ENCODE results near the gene ARL2.
"Not testable (repeated sequence)": the region's sequence is repeated elsewhere in the genome, so short reads cannot be mapped to it uniquely, and the experiment has no call there.

Gene ARL2
- long read RNA-seq, donor 1, transcript ARL2-201 (5 exons, 979 nt): major isoform, 83 of 93 reads
- long read RNA-seq, donor 1, partial matches to known transcripts: 0 of 93 reads
- long read RNA-seq, donor 1, other reads (novel, unspliced or antisense): 0 of 93 reads
- long read RNA-seq, donor 2, transcript ARL2-203 (1 exons, 601 nt): minor isoform, 6 of 51 reads
- long read RNA-seq, donor 2, transcript ARL2-201 (5 exons, 979 nt): major isoform, 33 of 51 reads
- long read RNA-seq, donor 2, partial matches to known transcripts: 7 of 51 reads
- long read RNA-seq, donor 2, other reads (novel, unspliced or antisense): 0 of 51 reads
- long read RNA-seq, donor 3, transcript ARL2-201 (5 exons, 979 nt): major isoform, 26 of 29 reads
- long read RNA-seq, donor 3, partial matches to known transcripts: 0 of 29 reads
- long read RNA-seq, donor 3, other reads (novel, unspliced or antisense): 0 of 29 reads
- long read RNA-seq, donor 4, transcript ARL2-203 (1 exons, 601 nt): minor isoform, 5 of 49 reads
- long read RNA-seq, donor 4, transcript ARL2-201 (5 exons, 979 nt): major isoform, 36 of 49 reads
- long read RNA-seq, donor 4, partial matches to known transcripts: 0 of 49 reads
- long read RNA-seq, donor 4, other reads (novel, unspliced or antisense): 0 of 49 reads
- long read RNA-seq, donor 5, transcript ARL2-203 (1 exons, 601 nt): minor isoform, 8 of 64 reads
- long read RNA-seq, donor 5, transcript ARL2-201 (5 exons, 979 nt): major isoform, 53 of 64 reads
- long read RNA-seq, donor 5, partial matches to known transcripts: 0 of 64 reads
- long read RNA-seq, donor 5, other reads (novel, unspliced or antisense): 0 of 64 reads
- long read RNA-seq, donor 6, transcript ARL2-203 (1 exons, 601 nt): minor isoform, 7 of 56 reads
- long read RNA-seq, donor 6, transcript ARL2-201 (5 exons, 979 nt): major isoform, 44 of 56 reads
- long read RNA-seq, donor 6, partial matches to known transcripts: 0 of 56 reads
- long read RNA-seq, donor 6, other reads (novel, unspliced or antisense): 0 of 56 reads
- long read RNA-seq, donor 7, transcript ARL2-203 (1 exons, 601 nt): minor isoform, 12 of 84 reads
- long read RNA-seq, donor 7, transcript ARL2-201 (5 exons, 979 nt): major isoform, 56 of 84 reads
- long read RNA-seq, donor 7, partial matches to known transcripts: 11 of 84 reads
- long read RNA-seq, donor 7, other reads (novel, unspliced or antisense): 0 of 84 reads
- long read RNA-seq, donor 8, transcript ARL2-201 (5 exons, 979 nt): major isoform, 32 of 47 reads
- long read RNA-seq, donor 8, transcript ARL2-203 (1 exons, 601 nt): minor isoform, 8 of 47 reads
- long read RNA-seq, donor 8, partial matches to known transcripts: 0 of 47 reads
- long read RNA-seq, donor 8, other reads (novel, unspliced or antisense): 0 of 47 reads

DNA sequence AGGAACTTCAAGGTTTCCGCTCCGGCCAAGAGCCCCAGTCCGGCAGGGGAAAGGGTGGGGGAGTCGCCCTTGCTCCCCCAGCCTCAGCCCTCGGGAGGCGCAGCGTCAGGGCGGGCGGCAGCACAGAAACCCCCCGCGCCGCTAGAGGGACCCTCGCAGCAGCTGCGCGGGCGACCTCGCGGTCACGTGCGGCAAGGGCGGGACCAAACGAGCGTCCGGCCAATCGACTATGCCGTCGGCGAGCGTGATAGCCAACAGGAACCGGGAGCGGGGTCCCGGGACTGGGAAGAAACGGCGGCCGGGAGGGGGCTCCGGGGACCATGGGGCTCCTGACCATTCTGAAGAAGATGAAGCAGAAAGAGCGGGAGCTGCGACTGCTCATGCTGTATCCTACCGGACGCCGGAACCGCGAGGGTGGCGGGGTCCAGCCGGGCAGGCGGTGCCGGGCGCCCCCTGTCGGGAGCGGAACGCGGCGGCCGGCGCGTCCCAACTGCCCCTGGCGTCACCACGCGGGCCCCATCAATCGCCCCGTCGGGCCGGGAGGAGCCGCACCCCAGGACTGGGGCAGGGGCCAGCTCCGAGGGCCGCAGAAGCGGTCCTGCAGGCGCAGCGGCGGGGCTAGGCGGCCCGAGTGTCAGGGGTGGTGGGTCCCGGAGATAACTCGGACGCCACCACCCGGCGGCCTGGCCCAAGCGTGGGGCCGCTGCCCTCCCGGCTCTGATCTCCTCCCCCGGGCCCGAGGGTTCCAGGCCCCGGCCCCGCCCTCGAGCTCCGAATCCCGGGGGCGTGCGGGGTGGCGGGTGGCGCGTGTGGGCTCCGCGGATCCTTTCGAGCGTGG is at the start of gene ARL2:
Gene ARL2, plus strand, starts transcription at position 273 of the 838 bp plus-strand sequence. Its CDS starts 48 bp downstream, at position 321.
- peak; percentile 99 for DNase-seq

DNA sequence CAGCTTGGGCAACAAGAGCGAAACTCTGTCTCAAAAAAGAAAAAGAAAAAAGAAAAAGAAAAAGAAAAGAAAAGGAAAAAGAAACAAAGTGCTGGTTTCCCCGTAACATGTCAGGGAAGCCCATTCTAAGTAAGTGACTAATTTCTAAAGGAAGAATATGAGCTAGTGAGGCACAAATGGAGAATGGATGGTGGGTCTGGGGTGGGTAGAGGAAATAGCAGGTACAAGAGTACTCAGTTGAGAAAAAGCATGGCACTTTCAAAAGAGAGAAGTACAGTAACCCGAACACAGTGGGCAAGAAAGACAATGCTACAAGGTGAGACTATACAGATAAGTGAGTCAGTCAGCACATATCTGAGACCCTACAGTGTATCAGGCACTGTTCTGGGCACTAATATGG is 46.6 kb upstream of the ARL2 start:
- DNase-seq: no peak

DNA sequence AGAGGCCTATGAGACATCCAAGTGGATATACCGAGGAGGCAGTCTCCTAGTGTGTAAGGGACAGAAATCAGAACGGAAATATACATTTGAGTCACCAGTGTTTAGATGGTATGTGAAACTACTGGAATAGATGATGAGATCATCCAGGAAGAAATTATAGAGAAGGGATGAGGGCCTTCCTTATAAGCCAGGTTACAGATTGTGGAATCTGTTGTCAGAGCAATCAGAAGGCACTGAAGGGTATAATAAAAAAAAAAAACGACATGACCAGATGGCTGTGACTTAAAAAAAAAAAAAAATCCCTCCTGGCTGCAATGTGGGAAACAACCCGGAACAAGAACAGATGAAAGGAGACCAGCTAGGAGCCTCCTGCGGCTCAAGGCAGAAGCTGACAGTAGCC is 44.8 kb upstream of the ARL2 start:
- no peak for DNase-seq

DNA sequence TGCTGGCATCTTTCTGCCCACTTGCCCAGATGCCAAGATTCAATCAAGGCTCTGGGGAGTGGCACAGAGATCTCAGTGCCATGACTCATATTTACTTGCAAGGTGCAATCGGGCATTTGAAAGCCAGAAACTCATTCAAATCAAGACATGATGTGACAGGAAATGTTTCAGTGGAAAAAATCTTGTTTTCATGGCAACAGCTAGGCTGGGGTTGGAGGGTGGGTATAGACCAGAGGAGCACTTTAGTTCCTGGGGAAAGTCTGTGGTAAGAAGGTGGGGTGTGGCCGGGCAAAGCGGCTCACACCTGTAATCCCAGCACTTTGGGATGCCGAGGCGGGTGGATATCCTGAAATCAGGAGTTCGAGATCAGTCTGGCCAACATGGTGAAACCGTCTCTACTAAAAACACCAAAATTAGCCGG is 43.2 kb upstream of the ARL2 start:
- DNase-seq: no peak

DNA sequence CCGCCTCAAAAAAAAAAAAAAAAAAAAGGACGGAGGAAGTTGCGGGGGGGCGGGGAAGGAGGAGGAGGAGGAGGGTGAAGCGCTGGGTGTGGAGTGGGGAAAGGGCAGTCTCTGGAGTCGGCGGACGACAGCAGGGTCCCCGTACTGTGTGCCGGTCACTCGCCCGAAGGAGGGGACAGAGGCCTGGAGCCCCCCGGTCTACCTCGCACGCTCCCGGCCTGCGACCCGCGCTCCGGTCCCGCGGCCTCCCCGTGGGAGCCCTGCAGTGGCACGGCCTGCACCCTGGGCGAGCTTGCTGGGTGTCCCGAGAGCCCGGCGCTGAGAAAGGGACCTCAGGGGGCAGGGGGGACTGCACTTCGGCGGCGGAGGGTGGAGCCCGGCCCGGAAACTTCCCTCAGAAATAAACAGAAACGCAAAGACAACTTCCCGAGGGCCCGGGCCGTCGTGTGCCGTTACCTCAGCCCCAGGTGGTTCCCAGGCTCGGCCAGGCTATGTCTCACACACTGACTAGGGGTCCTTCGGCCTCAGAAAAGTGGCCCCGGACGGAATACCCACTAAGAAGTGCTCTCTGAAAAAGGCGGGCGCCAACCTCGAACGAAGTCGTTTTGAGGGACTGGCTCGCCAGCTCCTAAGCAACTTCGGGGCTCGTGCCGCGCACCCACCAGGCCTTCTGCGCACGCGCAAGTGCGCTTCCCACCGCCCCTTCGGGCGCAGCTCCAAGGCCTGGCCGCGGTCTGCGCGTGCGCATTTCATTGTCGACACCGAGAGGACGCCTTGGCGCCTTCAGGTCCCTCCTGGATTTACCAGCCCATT is 42.3 kb upstream of the ARL2 start, which contains the start of gene MAJIN:
Gene MAJIN, minus strand, starts transcription at position 688 of the 813 bp plus-strand sequence. CDS start 12,703 bp downstream, outside the sequence.
- peak; percentile 83 for DNase-seq

DNA sequence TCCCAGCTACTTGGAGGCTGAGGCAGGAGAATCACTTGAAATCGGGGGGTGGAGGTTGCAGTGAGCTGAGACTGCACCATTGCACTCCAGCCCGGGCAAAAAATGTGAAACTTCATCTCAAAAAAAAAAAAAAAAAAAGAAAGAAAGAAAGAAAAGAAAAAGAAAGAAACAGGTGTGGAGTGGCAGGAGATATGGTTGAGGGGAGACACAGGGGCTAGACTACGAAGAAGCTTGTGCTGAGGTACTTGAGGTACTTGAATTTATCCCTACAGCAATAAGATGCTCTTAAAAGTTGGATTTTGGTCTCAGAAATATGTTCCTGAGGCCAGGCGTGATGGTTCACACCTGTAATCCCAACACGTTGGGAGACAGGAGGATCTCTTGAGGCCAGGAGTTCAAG is 39.8 kb upstream of the ARL2 start:
- DNase-seq: no peak

DNA sequence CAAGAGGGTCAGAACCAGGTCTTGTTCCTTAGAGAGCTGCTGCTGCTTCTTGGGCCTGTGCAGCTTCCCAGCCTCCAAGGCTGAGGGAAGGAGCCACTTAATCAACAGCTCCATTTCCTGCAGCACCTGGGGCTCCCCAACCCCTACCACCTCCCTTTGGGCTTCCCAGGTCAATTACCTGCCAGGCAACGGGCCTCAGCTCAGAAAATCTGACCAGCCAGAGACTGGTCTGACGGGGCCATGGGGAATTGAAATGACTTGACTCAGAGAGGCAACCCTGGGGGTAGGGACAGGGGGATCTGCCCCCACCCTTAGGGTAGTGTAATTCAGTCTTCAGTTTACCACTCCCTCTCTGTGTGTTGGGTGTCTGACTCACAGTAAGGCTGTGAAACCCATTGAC is 37.3 kb upstream of the ARL2 start:
- no peak for DNase-seq

DNA sequence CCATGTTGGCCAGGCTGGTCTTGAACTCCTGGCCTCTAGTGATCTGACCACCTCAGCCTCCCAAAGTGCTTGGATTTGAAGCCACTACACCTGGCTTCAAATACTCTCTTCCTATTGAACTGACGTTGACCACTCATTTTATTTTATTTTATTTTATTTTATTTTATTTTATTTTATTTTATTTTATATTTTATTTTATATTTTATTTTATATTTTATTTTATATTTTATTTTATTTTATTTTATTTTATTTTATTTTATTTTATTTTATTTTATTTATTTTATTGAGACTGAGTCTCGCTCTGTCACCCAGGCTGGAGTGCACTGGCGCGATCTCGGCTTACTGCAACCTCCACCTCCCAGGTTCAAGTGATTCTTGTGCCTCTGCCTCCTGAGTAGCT is 30.6 kb upstream of the ARL2 start:
- not testable (repeated sequence) for DNase-seq

DNA sequence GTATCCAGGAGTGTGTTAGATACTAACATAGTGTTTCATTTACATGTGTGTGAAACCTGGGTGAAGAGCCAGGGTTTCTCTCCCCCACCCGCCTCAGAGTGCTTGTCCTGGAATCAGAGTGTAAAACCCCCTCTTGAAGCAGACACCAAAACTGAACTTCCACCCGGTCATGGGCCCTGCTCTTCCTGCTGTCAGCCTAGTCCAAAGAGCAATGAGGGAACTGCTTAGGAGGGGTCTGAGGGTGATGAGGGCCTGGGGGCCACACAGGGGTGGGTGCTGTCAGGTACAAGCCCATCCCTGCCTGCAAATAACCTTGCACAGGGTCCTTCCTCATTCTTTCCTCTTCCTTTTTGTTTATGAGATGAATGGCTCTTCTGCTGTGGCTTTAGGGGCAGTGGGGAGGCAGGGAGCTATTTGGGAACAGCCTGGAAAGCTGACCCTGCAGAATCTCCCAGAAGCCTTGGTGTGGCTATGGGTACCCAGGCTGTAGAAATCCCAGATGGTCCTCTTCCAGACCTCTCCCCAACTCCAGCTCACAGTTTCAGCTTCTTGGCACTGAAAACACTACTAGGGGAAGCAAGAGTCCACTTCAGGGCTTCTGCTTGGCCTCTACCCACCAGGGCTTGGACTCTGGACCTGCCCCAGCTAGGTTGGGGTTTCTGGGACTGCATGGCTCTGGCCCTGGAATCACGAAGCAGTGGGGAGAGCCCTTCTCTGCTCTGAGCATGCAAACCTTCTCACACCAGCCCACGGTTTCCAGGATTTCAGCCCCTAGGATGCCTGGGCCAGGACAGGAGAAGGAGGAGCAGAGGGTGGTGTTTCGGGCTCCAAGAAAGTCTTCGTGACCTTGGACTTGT is 25.7 kb upstream of the ARL2 start:
- DNase-seq: no peak

DNA sequence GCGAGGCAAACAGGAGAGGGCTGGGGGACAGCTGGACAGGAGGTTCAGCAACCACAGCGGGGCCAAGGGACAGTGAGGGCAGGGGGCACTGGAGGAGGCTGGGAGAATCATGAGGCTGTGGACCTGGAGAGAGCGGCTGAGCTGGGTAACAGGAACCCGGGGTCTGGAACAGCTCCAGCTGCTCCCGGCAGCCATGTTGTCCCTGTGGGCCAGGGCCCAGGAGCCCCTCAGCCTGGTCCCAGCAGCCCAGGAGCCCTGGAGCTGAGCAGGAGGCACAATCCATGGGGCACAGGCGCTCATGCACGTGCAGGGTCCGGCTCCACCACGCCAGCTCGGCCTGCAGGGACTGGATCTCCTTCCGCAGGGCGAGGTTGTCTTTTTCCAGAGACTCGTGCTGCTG is 24.5 kb upstream of the ARL2 start:
- no peak for DNase-seq

DNA sequence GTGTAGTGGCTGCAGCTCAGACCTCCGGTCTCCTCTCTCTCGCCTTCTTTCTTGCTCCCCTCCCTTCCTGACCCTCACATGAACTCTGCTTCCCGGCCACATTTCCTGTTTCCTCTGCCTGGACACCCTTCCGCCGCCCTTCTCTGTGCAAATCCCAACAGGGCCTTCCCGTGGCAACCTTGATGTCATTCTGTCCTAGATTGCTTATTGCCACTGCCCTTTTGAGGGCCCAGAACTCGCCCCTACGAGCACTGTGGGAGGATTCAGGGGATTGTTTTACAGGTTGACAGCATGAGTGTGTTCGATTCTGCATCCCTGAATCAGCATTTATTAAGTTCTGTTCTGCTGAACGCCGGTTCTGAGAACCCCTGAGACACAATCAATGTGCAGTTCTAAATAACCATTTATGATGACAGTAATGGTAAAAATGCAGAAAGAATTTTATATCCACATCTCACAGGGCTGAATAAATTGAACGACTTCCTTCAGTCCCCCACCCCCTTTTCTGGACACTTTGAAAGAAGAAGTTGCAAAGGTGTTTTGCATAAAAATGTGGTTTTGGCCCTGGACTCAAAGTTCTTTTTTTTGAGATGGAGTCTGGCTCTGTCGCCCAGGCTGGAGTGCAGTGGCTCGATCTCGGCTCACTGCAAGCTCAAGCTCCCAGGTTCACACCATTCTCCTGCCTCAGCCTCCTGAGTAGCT is 23.6 kb upstream of the ARL2 start:
- DNase-seq: no peak

DNA sequence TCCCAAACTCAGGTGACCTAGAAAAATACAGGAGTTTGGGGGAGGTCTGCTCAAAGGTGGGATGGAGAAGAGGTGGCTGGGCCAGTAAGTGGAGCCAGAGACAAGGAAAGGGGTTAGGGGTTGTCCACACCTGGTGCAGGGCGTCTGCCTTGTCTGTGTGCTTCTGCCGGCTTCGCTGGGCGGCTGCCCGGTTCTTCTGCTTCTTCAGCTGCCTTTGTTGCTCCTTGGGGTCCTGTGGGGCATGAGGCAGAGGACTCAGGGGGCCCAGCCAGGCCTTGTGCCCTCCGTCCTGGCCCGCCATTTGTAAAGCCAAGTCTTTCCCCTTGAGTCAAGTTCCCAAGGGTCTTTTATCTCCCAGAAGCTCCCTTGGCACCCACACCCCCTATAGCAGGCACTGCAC is 19.6 kb upstream of the ARL2 start:
- DNase-seq: no peak

DNA sequence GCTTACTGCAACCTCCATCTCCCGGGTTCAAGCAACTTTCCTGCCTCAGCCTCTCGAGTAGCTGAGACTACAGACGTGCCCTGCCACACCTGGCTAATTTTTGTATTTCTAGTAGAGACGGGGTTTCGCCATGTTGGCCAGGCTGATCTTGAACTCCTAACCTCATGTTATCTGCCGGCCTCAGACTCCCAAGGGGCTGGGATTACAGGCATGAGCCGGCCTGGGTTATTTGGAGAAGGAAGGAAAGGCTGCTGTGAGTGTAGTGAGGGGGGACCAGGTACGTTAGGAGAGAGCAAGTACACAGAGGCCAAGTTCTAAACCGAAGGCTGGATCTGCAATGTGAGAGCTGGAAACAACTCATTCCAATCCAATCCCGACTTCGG is 17.6 kb upstream of the ARL2 start:
- DNase-seq: no peak

DNA sequence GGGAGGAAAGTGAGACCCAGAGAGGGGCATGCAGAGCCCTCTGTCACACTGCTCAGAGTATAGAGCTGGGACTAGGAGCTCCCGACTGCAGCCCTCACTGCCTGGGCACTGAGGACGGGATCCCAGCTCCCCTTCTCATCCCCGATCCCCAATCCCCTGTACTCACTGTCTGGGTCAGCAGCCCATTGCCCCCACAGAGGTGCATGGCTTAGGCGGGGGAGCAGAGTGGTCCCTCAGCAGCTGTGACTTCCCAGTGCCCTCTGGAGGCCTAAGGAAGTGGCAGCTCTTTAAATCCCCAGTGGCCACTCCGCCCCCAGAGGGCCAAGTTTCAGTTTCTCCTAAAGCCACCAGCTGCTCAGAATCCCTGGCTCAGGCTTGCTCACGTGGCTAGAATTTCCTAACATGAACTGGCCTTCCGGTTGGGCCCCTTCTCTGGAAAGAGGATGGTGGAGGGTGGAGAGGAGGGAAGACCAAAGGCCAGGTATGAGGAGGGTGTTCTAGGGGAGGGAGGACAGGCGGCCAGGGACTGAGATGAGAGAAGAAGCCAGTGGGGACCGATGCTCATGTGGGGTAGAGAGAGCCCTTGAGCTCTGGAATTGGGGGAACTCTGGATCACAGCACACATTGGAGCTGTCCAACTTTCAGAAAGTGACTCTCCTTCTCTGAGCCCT is 17.1 kb upstream of the ARL2 start, which contains the start of gene BATF2:
Gene BATF2, minus strand, starts transcription at position 262 of the 671 bp plus-strand sequence. Its CDS starts 57 bp downstream, at position 205.
- peak; percentile 52 for DNase-seq

DNA sequence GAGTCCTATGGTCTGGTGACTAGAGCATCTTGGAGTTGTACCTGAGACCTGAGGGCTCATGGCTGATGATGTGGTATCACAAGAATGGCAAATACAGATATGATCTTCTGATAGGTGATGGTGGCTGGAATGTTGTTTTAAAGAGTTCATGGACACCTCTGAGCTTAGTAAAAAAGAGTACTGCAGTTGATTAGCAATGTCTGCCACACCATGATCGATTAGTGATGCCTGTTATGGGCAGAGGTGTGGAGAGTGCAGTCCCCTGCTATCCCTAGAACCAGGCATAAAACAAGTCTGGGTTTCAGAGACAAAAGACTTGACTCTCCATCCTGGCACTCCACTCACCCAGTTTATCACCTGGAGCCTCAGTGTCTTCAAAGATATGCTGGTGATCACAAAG is 15.8 kb upstream of the ARL2 start:
- no peak for DNase-seq

DNA sequence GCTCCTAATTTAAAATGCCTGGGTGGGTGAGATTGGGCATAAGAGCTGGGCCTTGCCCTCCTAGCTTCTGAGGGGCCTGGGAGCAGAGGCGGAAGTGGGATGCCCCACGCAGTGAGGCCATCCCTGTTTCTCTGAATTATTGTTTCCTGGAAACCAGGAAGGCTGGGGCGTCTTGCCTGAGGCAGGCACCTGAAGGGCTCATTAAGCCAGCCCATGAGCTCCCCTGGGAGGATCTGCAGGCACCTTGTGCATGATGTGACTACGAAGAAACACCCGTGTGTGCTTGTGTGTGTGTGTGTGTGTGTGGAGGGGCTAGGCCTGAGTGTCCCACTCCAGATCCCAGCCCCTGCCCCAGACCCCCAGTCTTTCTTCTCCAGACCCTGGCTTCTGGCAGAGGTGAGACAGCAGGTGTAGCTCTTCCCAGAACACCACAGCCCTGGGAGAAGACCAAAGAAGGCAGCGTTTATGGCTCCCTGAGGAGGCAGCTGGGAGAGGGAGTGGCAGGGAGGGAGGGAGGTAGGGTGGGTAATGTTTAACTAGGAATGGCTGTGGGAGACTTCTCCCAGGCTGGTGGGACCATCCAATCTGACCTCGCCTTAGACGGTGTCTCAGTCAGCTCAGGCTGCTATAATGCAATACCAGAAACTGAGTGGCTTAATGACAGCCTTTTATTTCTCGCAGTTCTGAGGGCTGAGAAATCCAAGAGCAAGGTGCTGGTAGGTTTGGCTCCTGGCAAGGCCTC is 15.1 kb upstream of the ARL2 start:
- DNase-seq: peak; percentile 36

DNA sequence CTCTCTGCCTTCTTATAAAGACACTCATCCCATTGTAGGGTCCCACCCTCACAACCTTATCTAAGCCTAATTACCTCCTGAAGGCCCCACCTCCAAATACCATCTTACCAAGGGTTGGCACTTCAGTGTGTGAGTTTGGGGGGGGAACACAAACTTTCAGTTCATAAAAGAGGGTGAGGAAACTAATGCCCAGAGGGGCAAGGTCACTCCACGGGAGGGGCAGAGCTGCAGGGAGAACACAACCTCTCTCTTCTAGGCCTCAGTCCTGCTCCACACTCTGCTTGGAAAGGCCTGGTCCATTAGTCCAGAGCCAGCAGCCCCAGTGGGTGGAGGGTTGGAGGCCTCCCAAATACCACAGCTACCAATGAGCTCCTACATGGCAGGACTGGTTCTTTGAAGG is 14.5 kb upstream of the ARL2 start:
- DNase-seq: no peak

Data from right kidney (tissue), 9 donors.